ENCODE results near the gene SHANK1. TPM values are rescaled to one million over a fixed set of nuclear protein-coding genes. Genes with fewer than 3 reads are reported as not detected.

Gene SHANK1
- total RNA-seq, 6 experiments from 2014 or later: 0.07 to 0.62 (median 0.25) TPM; not detected in 2

GRCh38 chr19:50705422-50706019, 14.1 kb downstream of the SHANK1 start:
- Histone ChIP-seq H3K27ac (no peak overlapping the region), H3K4me3 (no peak overlapping the region), H3K4me1 (no peaks in the 10 kb centered on the region), H3K27me3 (no peaks in the 10 kb centered on the region), H3K36me3 (no peaks in the 10 kb centered on the region), H3K9me3 (no peaks in the 10 kb centered on the region)
- ATAC-seq: peak; percentile 60 to 81 (median 64)
- TF ChIP-seq CTCF (IDR thresholded peaks at IDR 0.05): peak; percentile 42 to 57 (median 53)
- no peak for TF ChIP-seq POLR2A (IDR thresholded peaks at IDR 0.05)
- DNase-seq: no peak
- WGBS (ENCODE audit: insufficient coverage, low coverage, low lambda C conversion rate, missing lambda C conversion rate): 18% methylated on average over 6 of the region's 9 CpGs
- intact Hi-C loops (cut with DNase I): no loop called here

- H3K4me3 ChIP-seq: no peak overlapping the region
- intact Hi-C loops (cut with DNase I): no loop called here
- H3K27ac ChIP-seq: no peak overlapping the region
- ATAC-seq (peak in 1 of 4 donors; percentile 35), DNase-seq (no peak)
- WGBS (ENCODE audit: insufficient coverage, low coverage, low lambda C conversion rate, missing lambda C conversion rate): 33% methylated on average over 16 of the region's 22 CpGs
- H3K36me3 ChIP-seq: no peaks in the 10 kb centered on the region
- TF ChIP-seq CTCF (IDR thresholded peaks at IDR 0.05): no peak
- H3K4me1 ChIP-seq: no peaks in the 10 kb centered on the region
- H3K27me3 ChIP-seq: no peaks in the 10 kb centered on the region
- H3K9me3 ChIP-seq: no peaks in the 10 kb centered on the region
These were observed 15.4 kb downstream of the SHANK1 start for GRCh38 chr19:50703915-50704796.

- WGBS (ENCODE audit: insufficient coverage, low coverage, low lambda C conversion rate, missing lambda C conversion rate): 59% methylated on average over 23 of the region's 47 CpGs
- Histone ChIP-seq H3K4me1 (no peaks in the 10 kb centered on the region), H3K4me3 (no peak overlapping the region), H3K9me3 (no peaks in the 10 kb centered on the region), H3K27ac (no peak overlapping the region), H3K36me3 (no peaks in the 10 kb centered on the region), H3K27me3 (no peaks in the 10 kb centered on the region)
- no peak for DNase-seq
- peak in 3 of 4 donors; percentile 30 to 64 (median 48) for ATAC-seq
- intact Hi-C loops (cut with DNase I): no loop called here
- TF ChIP-seq CTCF (IDR thresholded peaks at IDR 0.05) (no peak), POLR2A (IDR thresholded peaks at IDR 0.05) (no peak)
These were observed 16.5 kb downstream of the SHANK1 start for GRCh38 chr19:50702871-50703829.

- no peak for ATAC-seq
- 42% methylated on average over 11 of the region's 23 CpGs for WGBS (ENCODE audit: insufficient coverage, low coverage, low lambda C conversion rate, missing lambda C conversion rate)
- TF ChIP-seq CTCF (IDR thresholded peaks at IDR 0.05): no peak
- TF ChIP-seq POLR2A (IDR thresholded peaks at IDR 0.05): no peak
- no peaks in the 10 kb centered on the region for H3K27me3 ChIP-seq
- H3K4me1 ChIP-seq: no peaks in the 10 kb centered on the region
- intact Hi-C loops (cut with DNase I): no loop called here
- no peak overlapping the region for H3K4me3 ChIP-seq
- no peaks in the 10 kb centered on the region for H3K36me3 ChIP-seq
- no peaks in the 10 kb centered on the region for H3K9me3 ChIP-seq
- H3K27ac ChIP-seq: no peak overlapping the region
- no peak for DNase-seq
These were observed 17.3 kb downstream of the SHANK1 start for GRCh38 chr19:50702158-50702870.
